Fibroblast of villous mesenchyme (primary cell): Measurements from ENCODE around the gene TTLL11. TPM values are rescaled to one million over a fixed set of nuclear protein-coding genes. Genes with fewer than 3 reads are reported as not detected.

Experiments
- DNase-seq: peaks from one replicate; pipeline ENCODE4 v3.0.0-alpha.2; 2010; ENCODE audit warnings: low read depth
- H3K4me3 ChIP-seq: 2 replicates; pipeline ENCODE4 v1.5.1; 2011; ENCODE audit warnings: low read depth, mild to moderate bottlenecking, low read length
- CTCF ChIP-seq: IDR thresholded peaks from 2 replicates; pipeline ENCODE4 v1.5.1; 2012; ENCODE audit warnings: low read depth, mild to moderate bottlenecking, low read length; ENCODE audit not compliant: insufficient read depth
- total RNA-seq: library from RNA; depleted of rRNA; stranded (reverse); fragments of >200 nt; gene quantifications from 2 replicates; pipeline ENCODE4 v1.2.3, GENCODE V29; 2012

The TTLL11 gene
- total RNA-seq, 1 donor = 4.3 TPM

DNA sequence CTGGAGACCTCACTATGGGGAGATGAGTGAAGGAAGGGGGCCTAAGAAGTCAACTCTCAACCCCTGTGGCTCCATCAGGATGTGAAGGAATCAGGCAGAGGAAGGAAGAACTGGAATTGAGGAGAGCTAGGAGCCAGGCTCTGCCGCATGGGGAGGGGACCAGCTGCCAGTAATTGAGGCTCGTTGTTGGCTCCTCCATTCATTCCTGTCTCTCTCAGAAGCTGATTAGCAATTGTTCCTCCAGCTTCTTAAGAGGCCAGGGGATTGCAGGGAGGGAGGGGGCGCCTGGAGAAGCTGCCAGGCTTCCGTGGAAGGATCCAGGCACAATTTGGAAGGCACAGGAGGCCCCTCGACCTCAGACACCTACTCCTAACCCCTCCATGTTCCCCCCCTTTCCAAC lies 20.5 kb upstream of the TTLL11 start:
- no peak for TF ChIP-seq CTCF

DNA sequence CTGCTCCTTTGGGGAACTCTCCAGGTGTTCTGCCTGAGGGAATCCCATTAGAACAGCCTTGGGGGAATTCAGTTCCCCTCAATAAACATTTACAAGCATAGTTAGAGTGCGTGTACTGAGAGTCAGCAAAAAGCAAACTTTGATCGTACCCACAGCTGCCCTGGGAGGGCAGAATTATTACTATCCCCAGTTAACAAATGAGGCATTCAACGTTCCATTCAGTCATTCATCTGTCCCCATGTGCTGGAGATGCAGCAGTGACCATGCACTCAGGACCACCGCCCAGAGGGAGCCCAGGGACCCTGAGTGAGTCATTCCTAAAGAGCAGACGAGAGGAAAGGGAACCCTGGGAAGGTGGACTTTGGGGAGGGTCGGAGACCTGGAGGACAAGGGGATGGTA lies 19.1 kb upstream of the TTLL11 start:
- DNase-seq = no peak
- no peak overlapping the region for H3K4me3 ChIP-seq
- no peak for TF ChIP-seq CTCF

More for the DNA sequence above, 20.5 kb upstream of the TTLL11 start:
- no peak overlapping the region for H3K4me3 ChIP-seq
- no peak for DNase-seq

DNA sequence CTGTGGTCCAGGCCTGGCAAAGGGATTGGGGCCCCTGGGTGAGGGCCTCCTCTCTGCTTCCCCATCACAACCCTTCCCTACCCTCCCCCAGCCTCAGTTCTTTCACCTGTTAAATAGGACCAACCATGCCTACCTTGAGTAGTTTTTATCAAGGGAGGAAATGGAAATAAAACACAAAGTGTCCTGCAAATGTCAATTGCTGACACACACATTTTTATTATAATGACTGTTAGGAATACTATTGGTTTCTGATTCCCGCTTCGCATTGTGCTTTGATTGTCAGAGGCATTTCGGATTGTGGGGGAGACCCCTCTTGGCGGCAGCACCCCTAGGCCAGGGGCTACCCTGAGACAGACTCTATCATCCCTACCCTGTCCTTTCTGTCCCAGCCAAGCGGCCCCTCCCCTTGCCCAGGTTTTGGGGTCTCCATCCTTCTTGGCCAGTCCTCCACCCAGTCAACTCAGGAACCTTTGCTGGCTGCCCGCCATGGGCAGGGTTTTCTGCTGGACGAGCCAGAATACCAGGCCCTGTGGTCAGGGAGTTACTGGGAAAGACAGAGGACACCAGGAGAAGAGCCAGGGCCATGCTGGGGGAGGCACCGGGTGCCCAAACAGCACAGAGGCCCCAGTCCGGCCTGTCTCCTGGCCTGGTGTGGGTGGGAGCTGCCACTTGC lies 18.4 kb upstream of the TTLL11 start:
- no peak for DNase-seq
- no peak overlapping the region for H3K4me3 ChIP-seq
- TF ChIP-seq CTCF = no peak

GRCh38 chr9:122110100-122110833 lies 17.2 kb upstream of the TTLL11 start:
- DNase-seq = no peak
- no peak for TF ChIP-seq CTCF
- no peak overlapping the region for H3K4me3 ChIP-seq

- H3K4me3 ChIP-seq = no peak overlapping the region
- DNase-seq = no peak
- TF ChIP-seq CTCF = no peak
These were observed 16.1 kb upstream of the TTLL11 start for GRCh38 chr9:122109035-122109813.

DNA sequence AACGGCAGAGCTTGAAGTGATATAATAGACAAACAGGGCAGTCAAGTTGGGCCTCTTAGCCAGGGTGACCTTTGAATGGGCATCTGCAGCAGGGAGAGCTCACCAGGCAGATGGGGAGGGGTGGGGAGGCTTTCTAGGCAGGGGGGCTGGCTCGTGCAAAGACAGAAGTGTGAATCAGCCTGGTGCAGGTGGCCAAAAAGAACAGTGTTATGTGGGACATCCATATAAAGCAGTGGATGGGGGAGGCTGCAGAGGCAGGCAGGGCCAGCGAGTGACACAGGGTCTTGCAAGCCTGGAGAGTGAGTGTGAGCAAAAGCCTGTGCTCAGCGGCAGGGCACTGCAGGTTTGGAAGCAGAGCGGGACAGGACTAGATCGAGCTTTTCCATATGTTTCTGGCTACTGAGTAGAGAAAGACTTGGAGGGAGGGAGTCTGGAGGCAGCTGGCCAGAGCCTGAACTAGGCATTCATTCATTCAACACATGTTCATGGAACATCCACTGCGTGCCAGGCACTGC lies 14.2 kb upstream of the TTLL11 start:
- DNase-seq = no peak
- no peak for TF ChIP-seq CTCF
- H3K4me3 ChIP-seq = no peak overlapping the region
